GM18517 (cell line): ENCODE measurements around the gene GALT.
A peak's percentile ranks its signal among the peaks of the same experiment; 100 is the strongest.

ENCODE experiments used
- ATAC-seq: cut with Tn5 transposase; IDR thresholded peaks from one replicate; pipeline ENCODE4 v1.9.1; 2021; ENCODE audit warnings: mild to moderate bottlenecking, moderate library complexity; ENCODE audit not compliant: unreplicated experiment

Gene GALT

DNA sequence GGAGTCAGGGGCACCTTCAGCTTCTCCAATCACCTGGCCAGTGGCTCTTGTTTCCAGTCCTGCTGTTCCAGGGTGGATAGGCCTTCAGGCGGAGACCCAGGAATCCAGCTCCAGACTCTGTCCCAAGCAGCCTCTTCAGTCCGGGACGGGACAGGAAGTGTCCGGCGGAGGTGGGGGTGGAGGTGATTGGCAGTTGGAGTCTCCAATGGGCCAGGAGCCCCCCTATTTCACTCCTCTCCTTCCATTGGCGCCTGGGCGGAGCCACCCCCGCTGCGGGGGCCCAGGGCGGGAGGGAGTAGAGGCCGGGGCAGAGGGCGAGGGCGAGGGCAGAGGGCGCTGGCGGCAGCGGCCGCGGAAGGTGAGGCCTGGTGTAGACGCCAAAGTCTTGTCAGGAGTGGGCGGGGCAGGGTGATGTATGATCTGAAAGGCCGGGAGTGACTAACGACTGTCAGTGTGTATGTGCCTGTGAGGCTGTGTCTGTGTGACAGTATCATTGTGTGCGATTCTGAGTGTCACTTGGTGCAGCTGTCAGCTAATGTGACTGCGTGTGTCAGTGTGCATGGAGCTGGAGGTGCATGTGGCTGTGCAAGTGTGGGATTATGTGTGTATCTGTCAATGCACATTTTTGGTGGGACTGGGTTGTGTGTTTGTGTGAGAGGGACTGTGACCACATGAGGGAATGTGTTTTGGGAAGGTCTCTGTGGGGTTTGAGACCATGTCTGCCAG is 5.6 kb downstream of the GALT start, which contains the start of gene IL11RA:
Gene IL11RA, plus strand, starts transcription at position 310 of the 726 bp plus-strand sequence. CDS start 3,033 bp downstream, outside the sequence.
- no peak for ATAC-seq

GRCh38 chr9:34652602-34653000 is 6.1 kb downstream of the GALT start:
- ATAC-seq, result no peak

- no peak for ATAC-seq
Observed at GRCh38 chr9:34653151-34654072, 6.9 kb downstream of the GALT start.

DNA sequence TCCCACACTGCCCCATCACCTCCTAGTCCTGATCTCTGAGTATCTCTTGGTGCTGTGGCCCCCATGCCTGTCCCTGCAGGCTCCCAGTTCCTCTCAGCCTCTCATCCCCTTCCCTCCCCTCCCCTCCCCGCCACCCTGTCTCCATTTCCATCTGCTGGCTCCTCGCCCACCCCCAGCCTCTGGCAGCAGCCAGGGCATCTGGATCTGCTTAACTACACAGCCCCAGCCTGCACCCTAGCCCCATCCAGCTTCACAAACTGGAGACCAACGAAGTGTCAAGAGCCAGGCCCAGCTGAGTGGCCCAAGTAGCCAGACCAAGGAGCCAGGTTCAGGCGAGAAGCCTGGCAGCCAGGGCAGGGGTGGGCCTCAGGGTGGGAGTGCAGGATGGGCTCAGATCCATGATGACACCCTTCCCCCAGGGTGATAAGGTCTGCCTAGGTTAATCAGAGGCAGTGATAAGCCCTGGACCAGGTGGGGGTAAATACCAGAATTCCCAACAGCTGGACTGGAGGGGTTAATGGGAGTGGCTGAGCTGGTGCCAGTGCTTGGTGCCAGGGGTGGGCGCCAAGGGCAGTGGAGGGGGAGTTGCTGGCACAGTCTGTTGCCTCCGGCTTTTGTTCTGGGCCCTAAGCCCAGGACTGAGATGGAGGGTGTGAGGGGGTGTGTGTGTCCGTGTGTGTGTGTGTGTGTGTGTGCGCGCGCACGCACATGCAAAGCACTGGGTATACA is 8.0 kb downstream of the GALT start:
- no peak for ATAC-seq

GRCh38 chr9:34655394-34655793 is 8.9 kb downstream of the GALT start:
- no peak for ATAC-seq

DNA sequence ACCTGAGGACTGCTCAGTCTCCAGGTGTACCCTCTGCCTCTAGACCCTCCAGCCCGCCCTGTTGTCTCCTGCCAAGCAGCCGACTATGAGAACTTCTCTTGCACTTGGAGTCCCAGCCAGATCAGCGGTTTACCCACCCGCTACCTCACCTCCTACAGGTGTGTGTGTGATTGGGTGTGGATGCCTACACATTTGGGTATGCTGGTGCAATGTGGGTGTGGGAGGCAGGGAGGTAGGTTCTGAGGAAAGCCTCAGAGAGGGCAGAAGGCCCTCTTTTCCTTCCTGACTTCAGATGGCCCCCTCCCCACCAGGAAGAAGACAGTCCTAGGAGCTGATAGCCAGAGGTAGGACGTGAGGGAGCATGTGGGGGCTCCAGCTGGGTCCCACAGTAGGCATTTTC is 10.5 kb downstream of the GALT start:
- no peak for ATAC-seq

- no peak for ATAC-seq
Observed at GRCh38 chr9:34658461-34658860, 12.0 kb downstream of the GALT start.

DNA sequence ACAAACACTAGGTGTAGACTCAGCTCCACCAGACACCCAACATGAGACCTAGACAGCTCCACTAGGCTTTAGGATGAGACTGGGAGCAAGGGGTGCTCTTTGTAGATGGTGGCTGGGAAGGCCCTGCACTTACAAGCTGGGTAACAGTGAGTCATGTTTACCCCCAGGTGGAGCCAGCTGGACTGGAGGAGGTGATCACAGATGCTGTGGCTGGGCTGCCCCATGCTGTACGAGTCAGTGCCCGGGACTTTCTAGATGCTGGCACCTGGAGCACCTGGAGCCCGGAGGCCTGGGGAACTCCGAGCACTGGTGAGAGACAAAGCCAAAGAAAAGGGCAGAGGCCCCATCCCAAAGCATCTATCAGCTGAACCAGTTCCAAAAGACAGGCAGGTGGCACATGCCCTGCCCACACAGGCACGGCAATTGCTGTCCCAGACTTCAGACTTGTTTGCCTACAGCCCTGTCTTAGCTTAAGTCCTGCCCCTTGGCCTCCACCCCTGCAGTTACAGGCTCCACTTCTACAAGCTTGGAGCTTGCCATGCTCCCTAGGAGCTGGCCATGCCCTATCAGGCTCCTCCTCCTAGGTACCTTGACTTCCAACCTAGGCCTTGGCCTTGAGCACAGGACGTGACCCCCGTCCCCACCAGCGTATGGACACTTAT is 13.2 kb downstream of the GALT start:
- no peak for ATAC-seq

DNA sequence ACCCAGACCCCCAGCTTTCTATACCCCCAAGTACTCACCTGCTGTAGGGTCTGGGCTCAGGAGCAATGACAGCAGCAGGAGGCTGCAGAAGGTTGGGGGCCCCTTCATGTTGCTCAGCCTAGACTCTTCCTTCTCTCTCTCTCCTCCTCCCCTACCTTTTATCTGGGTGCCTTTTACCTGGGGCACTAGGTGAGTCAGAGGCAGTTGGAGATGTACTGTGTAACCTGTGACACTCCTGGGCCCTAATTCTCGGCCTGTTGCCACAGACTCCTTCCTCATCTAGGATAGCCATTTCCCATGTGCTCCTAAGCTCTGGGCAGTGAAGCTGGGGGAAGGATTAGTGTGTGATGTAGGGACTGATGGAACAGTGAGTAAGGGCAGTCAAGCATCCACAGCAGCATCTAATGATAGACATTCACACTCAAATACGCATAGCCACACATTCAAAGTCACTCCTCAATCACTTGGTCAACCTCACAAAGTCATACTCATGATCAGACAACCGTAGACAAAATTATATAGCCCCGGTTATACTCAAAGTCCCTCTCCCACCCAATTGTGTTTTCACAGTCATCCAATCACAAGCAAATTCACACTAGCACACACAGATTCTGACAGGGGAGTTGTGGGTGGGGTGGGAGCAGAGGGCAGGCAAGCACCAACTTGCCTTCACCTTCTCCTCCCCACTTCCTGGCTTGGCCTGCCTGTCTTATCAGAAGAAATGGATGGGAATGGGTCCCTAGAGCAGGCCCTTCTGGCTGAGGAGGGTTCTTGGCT is 16.2 kb downstream of the GALT start, which contains the start of gene CCL27:
Gene CCL27, minus strand, starts transcription at position 132 of the 777 bp plus-strand sequence. Its CDS starts 24 bp downstream, at position 108.
- no peak for ATAC-seq

DNA sequence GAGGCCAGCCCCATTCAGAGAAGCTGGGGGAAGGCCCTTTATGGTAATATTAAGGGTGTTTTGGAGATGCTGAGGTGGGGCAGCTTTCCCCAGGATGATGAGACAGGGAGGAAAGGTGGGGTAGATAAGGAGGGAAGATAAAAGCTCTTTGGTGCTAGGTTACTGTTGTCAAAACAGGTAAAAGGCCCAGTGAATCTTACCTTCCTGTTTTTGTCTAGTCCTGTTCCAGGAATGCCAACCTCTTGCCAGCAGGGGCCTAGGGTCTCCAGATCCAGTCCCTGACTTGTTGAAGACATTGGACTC is 16.8 kb downstream of the GALT start:
- no peak for ATAC-seq

DNA sequence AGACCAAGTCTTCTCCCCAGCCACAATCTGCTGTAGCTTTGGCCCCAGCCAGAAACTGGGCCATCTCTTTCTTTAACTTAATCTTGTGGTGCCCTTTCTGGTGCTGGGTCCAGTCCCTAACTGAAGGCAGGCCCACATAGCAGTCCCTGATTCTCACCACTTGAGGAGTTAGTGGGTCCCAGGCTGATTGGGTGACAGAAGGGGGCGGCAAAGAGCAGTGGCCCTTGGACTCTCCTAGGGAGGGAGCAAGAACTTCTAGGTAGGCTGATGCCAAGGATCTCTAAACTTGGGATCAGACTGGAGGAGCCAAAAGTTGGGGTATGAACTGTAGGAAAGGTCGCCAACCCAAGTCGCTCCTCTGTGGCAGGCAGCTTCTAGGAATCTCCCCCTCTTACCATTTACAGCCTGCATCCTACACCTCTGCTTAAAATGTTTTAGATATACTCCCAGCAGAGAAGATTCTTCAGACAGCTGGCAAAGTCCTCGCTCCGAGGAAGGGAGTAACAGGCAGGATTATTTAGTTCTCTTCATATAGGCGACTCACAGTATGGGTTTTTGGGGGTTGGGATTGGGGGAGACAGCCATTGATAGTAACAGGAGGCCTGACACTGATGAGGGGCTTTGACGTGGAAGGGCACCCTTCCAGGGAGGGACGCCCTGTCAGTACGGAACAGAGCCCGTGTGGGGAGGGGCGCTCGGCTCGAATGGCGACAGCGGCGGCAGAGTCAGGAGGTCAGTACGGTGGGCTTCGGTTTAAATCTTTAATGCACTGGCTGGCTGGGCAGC is 18.0 kb downstream of the GALT start:
- peak; percentile 50 for ATAC-seq

DNA sequence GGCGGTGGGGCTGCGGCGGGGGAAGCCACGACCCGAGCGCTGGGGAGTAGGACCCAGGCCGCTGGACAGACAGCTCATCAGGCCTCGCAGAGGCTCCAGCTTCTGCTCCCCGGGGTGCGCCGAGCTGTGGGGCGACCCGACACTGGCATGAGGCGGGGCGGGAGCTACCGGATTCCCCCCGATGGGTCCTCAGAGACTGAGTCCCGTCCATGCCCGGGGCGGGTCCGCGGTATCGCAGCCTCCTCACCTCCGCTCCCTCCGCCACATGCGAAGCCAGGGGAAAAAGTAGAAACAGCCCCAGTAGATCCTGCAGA is 18.5 kb downstream of the GALT start:
- ATAC-seq, result no peak

DNA sequence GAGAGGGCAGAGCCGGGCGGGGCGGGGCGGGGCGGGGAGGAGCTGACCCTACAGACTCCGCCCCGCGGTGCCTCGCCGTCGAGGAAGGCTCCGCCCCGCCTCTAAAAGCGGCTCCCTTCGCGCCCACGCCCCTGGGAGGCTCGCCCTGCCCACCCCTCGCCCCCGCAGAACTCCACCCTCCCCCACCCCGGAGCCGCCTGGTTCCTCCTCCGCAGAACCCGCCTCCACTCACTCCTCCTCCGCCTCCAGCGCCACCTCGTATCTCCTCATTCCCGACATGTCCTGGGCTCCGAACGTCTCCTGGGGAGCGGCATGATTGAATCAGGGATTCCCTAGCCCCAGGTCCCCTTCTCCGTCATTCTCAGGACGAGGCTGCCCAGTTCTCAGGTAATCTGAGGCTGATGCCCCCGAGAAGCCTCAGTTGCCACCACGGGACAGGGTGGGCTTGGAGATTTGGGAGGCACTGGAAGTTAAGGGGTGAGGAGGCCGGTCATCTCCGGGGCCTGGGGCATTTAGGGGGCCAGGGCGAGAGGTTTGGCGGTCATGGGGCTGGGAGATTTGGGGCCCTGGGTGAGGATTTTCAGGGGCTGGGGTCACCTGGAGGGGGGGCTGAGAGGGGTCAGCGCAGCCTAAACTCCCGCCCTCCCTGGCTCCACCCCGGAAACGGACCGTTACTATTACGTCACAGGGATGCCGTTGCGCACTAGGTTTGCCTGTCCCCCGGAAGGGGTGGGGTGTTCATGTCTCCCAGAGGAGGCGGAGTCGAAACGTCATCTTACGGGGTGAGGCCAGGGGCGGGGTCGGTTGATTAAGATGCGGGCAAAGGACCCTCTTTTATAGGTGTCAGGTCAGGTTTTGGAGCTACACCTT is 19.1 kb downstream of the GALT start:
- ATAC-seq, result peak; percentile 61

DNA sequence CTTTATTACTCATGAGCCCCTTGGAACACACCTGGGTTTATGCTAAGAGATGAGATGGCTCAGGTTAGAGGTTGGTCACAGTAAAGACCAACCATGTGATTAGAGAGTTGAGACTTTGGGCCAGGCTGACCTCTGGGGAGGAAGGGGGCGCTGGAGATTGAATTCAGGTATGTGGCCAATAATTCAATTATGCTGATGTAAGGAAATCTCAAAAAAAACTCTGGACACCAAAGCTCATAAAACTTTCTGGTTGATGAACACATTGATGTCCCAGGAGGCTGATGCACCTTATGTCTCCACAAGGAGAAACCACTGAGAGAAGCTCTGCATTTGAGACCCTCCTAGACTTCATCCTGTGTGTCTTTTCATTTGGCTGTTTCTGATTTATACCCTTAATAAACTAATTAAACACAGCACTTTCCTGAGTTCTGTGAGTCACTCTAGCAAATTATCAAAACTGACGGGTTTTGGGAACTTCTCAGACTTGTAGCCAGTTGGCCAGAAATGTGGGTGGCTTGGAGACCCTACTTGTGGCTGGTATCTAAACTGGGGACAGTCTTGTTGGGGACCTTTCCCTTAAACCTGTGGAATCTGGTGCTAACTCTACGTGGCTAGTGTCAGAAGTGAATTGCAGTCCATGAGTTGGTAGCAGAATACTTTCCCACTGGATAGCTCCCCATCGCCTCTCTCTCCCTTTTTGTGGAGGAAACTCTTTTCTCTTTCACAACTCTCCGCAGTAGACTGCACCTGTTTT is 23.5 kb downstream of the GALT start:
- no peak for ATAC-seq

DNA sequence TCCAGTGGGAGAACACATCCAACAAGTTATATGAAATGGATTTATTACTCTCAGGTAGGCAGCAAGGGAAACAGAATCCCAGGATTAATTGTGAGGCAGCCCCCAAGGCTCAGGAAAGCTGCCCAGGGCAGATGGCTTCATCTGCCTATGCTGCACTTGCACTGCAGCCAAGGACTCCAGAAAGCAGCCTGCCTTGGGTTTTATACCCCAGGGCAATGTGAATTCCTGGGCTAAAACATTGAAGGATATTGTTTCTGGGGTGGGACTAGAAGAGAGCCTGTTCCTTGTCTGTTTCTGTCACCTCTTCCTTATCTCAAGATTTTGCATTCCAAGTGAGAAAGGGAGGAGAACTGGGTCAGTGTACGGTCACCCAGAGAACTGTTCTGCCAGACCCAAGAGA is 24.8 kb downstream of the GALT start:
- no peak for ATAC-seq

DNA sequence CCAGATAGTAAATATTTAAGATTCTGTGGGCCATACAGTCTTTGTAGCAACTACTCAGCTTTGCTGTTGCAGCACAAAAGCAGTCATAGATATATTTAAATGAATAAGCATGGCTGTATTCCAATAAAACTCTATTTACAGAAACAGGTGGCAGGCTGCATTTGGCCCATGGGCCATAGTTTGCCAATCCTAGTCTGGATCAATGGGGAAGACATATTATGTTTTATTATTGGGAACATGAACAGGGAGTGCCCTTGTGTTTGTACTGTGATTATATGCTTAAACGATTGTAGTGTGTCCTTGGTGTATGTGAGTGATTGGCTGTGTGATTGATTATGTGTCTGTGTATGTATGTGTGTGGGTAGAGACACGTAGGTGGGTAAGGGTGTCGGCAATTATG is 28.0 kb downstream of the GALT start:
- ATAC-seq, result no peak

DNA sequence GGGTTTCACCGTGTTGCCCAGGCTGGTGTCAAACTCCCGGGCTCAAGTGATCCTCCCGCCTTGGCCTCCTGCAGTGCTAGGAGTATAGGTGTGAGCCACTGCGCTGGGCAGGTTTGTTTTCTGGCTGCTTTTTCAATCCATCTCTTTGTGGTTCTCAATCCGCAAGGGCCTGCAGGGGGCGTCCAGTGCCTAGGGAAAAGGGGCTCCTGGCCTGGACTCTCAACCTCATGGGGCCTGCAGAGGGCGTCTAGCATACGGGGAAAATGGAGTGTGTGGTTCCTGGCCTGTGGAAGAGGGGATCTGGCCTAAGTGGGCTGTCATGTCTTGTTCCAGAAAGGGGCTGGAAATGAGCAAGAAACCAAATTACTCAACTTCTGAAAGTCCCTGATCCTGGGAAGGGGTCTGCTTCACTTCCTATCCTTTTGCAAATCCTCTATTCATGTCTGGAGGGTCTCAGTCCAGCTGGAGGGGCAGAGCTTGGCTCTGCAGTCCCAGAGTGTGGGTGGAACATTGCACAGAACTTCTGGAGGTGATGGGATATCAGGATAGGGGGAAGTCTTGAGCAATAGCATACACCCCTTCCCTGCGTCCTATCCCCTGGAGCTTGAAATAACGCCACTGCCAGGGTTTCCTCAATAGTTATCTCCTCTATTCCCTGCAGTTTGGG is 28.7 kb downstream of the GALT start:
- ATAC-seq, result no peak
